Neural progenitor cell (in vitro differentiated cells): ENCODE measurements around the gene SLC6A7.

ENCODE experiments used
- EZH2 ChIP-seq: fragments of 200-600 bp; sonication (generic); IDR thresholded peaks from 2 replicates; pipeline ENCODE4 v1.6.1; 2017; ENCODE audit warnings: antibody characterized with exemption, mild to moderate bottlenecking, moderate library complexity
- EZH2phosphoT487 ChIP-seq: fragments of 200-600 bp; sonication (generic); IDR thresholded peaks from 2 replicates; pipeline ENCODE4 v1.6.1; 2017; ENCODE audit warnings: antibody characterized with exemption
- TF ChIP-seq, protein P1 (sequence below): fragments of 200-600 bp; sonication (generic); IDR thresholded peaks from 2 replicates; pipeline ENCODE4 v1.5.1; 2017; ENCODE audit warnings: antibody characterized with exemption, mild to moderate bottlenecking

DNA sequence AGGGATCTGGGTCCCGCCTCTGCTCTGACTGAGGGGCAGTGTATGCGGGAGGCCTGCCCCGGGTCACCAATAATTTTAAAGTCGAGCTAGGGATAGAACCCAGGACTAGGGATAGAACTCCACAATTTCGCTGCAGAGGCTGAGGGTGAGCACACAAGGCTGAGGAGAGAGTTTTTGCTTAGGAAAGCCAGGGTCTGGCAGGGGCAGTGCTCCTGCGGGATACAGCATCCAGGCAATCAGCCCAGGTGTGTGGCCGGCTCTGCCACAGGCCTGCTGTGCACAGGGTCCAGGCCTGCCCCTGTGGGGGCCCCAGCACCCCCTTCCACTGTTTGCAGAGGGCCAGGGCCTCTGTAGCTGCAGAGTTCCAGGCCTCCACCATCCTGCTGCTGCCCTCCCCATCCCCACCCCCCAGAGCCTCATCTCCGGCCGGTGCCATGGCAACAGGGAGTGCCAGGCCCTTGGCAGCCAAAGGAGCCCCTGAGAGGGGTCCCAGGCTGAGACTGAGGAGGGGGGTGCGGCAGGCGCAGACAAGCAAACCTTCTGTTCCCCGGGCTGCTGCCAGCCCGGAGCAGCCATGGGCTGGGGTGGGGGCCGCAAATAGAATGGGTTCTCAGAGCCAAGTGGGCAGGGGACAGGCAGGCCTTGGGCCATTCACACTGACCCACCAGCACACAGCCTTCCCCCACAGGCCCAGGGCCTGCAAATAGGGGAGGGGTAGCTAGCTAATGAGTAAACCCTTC, 42.8 kb upstream of the SLC6A7 start:
- TF ChIP-seq, protein P1, sequence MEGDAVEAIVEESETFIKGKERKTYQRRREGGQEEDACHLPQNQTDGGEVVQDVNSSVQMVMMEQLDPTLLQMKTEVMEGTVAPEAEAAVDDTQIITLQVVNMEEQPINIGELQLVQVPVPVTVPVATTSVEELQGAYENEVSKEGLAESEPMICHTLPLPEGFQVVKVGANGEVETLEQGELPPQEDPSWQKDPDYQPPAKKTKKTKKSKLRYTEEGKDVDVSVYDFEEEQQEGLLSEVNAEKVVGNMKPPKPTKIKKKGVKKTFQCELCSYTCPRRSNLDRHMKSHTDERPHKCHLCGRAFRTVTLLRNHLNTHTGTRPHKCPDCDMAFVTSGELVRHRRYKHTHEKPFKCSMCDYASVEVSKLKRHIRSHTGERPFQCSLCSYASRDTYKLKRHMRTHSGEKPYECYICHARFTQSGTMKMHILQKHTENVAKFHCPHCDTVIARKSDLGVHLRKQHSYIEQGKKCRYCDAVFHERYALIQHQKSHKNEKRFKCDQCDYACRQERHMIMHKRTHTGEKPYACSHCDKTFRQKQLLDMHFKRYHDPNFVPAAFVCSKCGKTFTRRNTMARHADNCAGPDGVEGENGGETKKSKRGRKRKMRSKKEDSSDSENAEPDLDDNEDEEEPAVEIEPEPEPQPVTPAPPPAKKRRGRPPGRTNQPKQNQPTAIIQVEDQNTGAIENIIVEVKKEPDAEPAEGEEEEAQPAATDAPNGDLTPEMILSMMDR = no peak
- no peak for TF ChIP-seq EZH2
- no peak for TF ChIP-seq EZH2phosphoT487
